ENCODE measurements around the gene ATCAY. TPM values are rescaled to one million over a fixed set of nuclear protein-coding genes. Genes with fewer than 3 reads are reported as not detected.

Gene ATCAY
- total and polyA plus RNA-seq, 3 donors from 2014 or later = 0.32 to 4.8 (median 1.7) TPM

- Histone ChIP-seq H3K9me3 (no peaks in the 10 kb centered on the region), H3K4me3 (no peak overlapping the region), H3K4me1 (no peaks in the 10 kb centered on the region), H3K27ac (no peak overlapping the region), H3K36me3 (ENCODE audit: low read depth, missing control alignments) (no peaks in the 10 kb centered on the region), H3K27me3 (no peaks in the 10 kb centered on the region)
- 91% methylated on average over 8 of the region's 8 CpGs for WGBS, 2 donors
- TF ChIP-seq CTCF (IDR thresholded peaks at IDR 0.05) = no peak
- TF ChIP-seq POLR2A (IDR thresholded peaks at IDR 0.05) = no peak
- no peak for DNase-seq
- intact Hi-C loops (cut with DNase I; ENCODE audit: low total_unique reads) = no loop called here
These were observed 23.7 kb downstream of the ATCAY start for GRCh38 chr19:3904233-3904632.

GRCh38 chr19:3907626-3908265 lies 27.3 kb downstream of the ATCAY start:
- intact Hi-C loops (cut with DNase I; ENCODE audit: low total_unique reads) = no loop called here
- DNase-seq = no peak

GRCh38 chr19:3908266-3909054 lies 28.0 kb downstream of the ATCAY start:
- H3K9me3 ChIP-seq = no peaks in the 10 kb centered on the region
- no peak overlapping the region for H3K27ac ChIP-seq
- 76 to 79% methylated on average over 4 to 14 of the region's 14 CpGs for WGBS, 2 donors
- TF ChIP-seq CTCF (IDR thresholded peaks at IDR 0.05) = no peak
- no peak for TF ChIP-seq POLR2A (IDR thresholded peaks at IDR 0.05)
- intact Hi-C loops (cut with DNase I; ENCODE audit: low total_unique reads) = no loop called here
- no peak for DNase-seq
- H3K4me1 ChIP-seq = no peaks in the 10 kb centered on the region
- H3K4me3 ChIP-seq = no peak overlapping the region
- no peaks in the 10 kb centered on the region for H3K36me3 ChIP-seq (ENCODE audit: low read depth, missing control alignments)
- H3K27me3 ChIP-seq = no peaks in the 10 kb centered on the region

More at GRCh38 chr19:3907626-3908265, 27.3 kb downstream of the ATCAY start:
- Histone ChIP-seq H3K4me1 (no peaks in the 10 kb centered on the region), H3K9me3 (no peaks in the 10 kb centered on the region), H3K4me3 (no peak overlapping the region), H3K27ac (no peak overlapping the region), H3K36me3 (ENCODE audit: low read depth, missing control alignments) (no peaks in the 10 kb centered on the region), H3K27me3 (no peaks in the 10 kb centered on the region)
- 86 to 92% methylated on average over 24 to 43 of the region's 50 CpGs for WGBS, 2 donors
- no peak for TF ChIP-seq CTCF (IDR thresholded peaks at IDR 0.05)
- TF ChIP-seq POLR2A (IDR thresholded peaks at IDR 0.05) = no peak

- intact Hi-C loops (cut with DNase I; ENCODE audit: low total_unique reads) = no loop called here
- H3K9me3 ChIP-seq = no peaks in the 10 kb centered on the region
- H3K36me3 ChIP-seq (ENCODE audit: low read depth, missing control alignments) = no peaks in the 10 kb centered on the region
- no peak overlapping the region for H3K27ac ChIP-seq
- H3K4me3 ChIP-seq = no peak overlapping the region
- H3K27me3 ChIP-seq = no peaks in the 10 kb centered on the region
- WGBS, 2 donors = 89 to 92% methylated on average over 1 of the region's 1 CpG
- no peak for DNase-seq
- H3K4me1 ChIP-seq = no peaks in the 10 kb centered on the region
- TF ChIP-seq CTCF (IDR thresholded peaks at IDR 0.05) = no peak
These were observed 29.6 kb downstream of the ATCAY start for GRCh38 chr19:3910105-3910504.

Measured in testis (tissue), 3 donors.